Sigmoid colon (tissue), 3 donors: ENCODE results near the gene COP1.

Source experiments
- POLR2A ChIP-seq, 2 donors: fragments of 450-650 bp; IDR thresholded peaks; one replicate each; pipeline ENCODE4 v1.6.1; 2016; ENCODE audit warnings: antibody characterized with exemption in 2 of 2, mild to moderate bottlenecking in 2 of 2, moderate library complexity in 2 of 2
- TF ChIP-seq, protein P1 (sequence below), 4 experiments: fragments of 450-650 bp in 3 of 4; fragments of 200-600 bp in 1 of 4; IDR thresholded peaks; one replicate each; pipeline ENCODE4 v1.5.1; 2016 to 2019; ENCODE audit warnings: antibody characterized with exemption in 4 of 4, mild to moderate bottlenecking in 3 of 4, moderate library complexity in 2 of 4

DNA sequence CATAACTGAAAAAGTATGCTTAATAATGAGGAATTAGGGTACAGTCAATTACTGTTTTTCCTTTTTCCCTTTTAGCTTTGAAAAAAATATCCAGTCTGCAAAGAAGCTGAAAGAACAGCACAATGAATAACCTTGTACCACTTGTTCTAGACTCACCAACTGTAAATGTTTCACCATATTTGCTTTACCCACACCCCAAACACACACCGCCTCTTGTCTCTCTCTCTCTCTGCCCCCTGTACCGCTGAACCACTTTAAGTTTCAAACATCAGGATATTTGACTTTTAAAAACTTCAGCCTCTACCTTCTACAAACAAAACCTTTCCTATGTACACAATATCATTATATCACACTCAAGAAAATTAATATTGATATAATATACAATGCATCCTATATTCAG is 197.1 kb downstream of the COP1 start:
- TF ChIP-seq, protein P1, sequence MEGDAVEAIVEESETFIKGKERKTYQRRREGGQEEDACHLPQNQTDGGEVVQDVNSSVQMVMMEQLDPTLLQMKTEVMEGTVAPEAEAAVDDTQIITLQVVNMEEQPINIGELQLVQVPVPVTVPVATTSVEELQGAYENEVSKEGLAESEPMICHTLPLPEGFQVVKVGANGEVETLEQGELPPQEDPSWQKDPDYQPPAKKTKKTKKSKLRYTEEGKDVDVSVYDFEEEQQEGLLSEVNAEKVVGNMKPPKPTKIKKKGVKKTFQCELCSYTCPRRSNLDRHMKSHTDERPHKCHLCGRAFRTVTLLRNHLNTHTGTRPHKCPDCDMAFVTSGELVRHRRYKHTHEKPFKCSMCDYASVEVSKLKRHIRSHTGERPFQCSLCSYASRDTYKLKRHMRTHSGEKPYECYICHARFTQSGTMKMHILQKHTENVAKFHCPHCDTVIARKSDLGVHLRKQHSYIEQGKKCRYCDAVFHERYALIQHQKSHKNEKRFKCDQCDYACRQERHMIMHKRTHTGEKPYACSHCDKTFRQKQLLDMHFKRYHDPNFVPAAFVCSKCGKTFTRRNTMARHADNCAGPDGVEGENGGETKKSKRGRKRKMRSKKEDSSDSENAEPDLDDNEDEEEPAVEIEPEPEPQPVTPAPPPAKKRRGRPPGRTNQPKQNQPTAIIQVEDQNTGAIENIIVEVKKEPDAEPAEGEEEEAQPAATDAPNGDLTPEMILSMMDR (IDR thresholded peaks at IDR 0.05) = no peak
- TF ChIP-seq POLR2A (IDR thresholded peaks at IDR 0.05) = no peak
